Measurements from ENCODE around the gene JAM2.

JAM2 gene

DNA sequence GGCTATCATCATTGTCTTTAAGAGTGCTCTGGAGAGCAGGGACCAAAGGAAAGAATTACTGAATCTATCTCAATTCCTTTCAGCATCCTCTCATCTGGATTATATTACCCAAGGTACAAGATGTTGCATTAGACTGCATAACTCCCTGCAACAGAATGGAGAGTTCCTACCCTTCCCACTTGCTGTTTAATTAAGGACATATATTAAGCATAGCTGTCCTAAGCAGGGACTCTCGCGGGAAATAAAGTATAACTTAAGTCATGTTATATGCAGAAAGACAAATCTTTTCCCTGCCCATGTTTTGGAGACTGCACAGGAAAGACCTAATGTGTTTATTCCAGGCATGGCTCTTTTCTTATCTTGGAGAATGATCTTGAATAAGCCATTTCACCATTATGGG is 6.8 kb upstream of the JAM2 start:
- Histone ChIP-seq H3K27me3 (ENCODE audit: insufficient read depth, low read depth, severe bottlenecking) (no peaks in the 10 kb centered on the region), H3K27ac (no peak overlapping the region), H3K4me3 (ENCODE audit: low read depth, low read length) (no peak overlapping the region), H3K36me3 (no peaks in the 10 kb centered on the region), H3K9me3 (ENCODE audit: severe bottlenecking) (no peaks in the 10 kb centered on the region)
- no peak for DNase-seq
- TF ChIP-seq CTCF (IDR thresholded peaks at IDR 0.05; ENCODE audit: low read depth, low read length): no peak

- Histone ChIP-seq H3K9me3 (ENCODE audit: severe bottlenecking) (no peaks in the 10 kb centered on the region), H3K27ac (no peak overlapping the region), H3K27me3 (ENCODE audit: insufficient read depth, low read depth, severe bottlenecking) (no peaks in the 10 kb centered on the region), H3K4me3 (ENCODE audit: low read depth, low read length) (no peak overlapping the region), H3K36me3 (no peaks in the 10 kb centered on the region)
- DNase-seq: no peak
- no peak for TF ChIP-seq CTCF (IDR thresholded peaks at IDR 0.05; ENCODE audit: low read depth, low read length)
Observed at GRCh38 chr21:25635310-25635709, 3.7 kb upstream of the JAM2 start.

GRCh38 chr21:25636727-25637126 is 2.3 kb upstream of the JAM2 start:
- H3K36me3 ChIP-seq: no peaks in the 10 kb centered on the region

DNA sequence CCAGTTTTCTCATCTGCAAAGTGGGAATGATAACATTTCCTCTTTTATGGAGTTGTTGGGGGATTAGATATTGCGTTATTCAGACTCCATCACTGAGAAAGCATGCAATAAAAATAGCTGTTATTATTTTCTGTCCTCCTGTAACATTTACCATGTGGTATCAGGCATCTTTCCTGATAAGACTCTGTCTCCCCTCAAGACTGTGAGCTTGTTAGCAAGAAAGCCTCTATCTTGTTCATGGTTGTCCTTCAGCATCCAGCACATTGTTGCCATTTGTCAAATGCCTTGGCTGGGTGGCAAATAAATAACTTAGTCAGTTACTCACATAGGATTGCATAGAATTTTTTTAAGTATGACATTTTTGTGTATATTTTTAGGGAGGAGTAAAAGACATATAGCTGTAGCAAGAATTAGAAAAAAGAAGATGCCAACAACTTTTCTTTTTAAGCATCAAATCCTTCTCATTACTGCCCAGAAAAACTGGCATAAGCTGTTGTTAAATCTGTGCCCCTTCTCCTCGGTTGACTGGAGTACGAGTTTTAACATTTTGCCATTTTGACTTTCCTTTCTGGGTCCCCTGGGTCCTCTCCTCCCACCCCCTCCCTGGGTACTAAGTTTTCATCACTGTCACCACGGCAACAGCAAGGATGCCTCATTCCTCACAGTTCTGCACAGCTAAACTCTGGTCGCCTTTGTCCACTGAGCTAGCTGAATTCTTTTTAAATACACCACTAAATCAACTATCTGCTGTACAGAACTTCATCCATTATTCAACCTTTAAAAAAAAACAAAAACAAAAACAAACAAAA is 1.0 kb upstream of the JAM2 start:
- no peak for DNase-seq
- no peaks in the 10 kb centered on the region for H3K27me3 ChIP-seq (ENCODE audit: insufficient read depth, low read depth, severe bottlenecking)
- no peak overlapping the region for H3K27ac ChIP-seq
- no peaks in the 10 kb centered on the region for H3K36me3 ChIP-seq
- TF ChIP-seq CTCF (IDR thresholded peaks at IDR 0.05; ENCODE audit: low read depth, low read length): no peak
- H3K4me3 ChIP-seq (ENCODE audit: low read depth, low read length): no peak overlapping the region
- H3K9me3 ChIP-seq (ENCODE audit: severe bottlenecking): no peaks in the 10 kb centered on the region

More at GRCh38 chr21:25636727-25637126, 2.3 kb upstream of the JAM2 start:
- no peak overlapping the region for H3K4me3 ChIP-seq (ENCODE audit: low read depth, low read length)
- H3K27ac ChIP-seq: no peak overlapping the region
- no peak for DNase-seq
- no peaks in the 10 kb centered on the region for H3K27me3 ChIP-seq (ENCODE audit: insufficient read depth, low read depth, severe bottlenecking)
- no peak for TF ChIP-seq CTCF (IDR thresholded peaks at IDR 0.05; ENCODE audit: low read depth, low read length)
- no peaks in the 10 kb centered on the region for H3K9me3 ChIP-seq (ENCODE audit: severe bottlenecking)

GRCh38 chr21:25639551-25640201 is 618 bp downstream of the JAM2 start:
- H3K27me3 ChIP-seq (ENCODE audit: insufficient read depth, low read depth, severe bottlenecking): no peaks in the 10 kb centered on the region
- H3K36me3 ChIP-seq: peaks cover 11% of the 10 kb centered on the region
- H3K9me3 ChIP-seq (ENCODE audit: severe bottlenecking): no peaks in the 10 kb centered on the region
- H3K4me3 ChIP-seq (ENCODE audit: low read depth, low read length): peak overlapping the region; percentile 84
- TF ChIP-seq CTCF (IDR thresholded peaks at IDR 0.05; ENCODE audit: low read depth, low read length): peak; percentile 71
- peak overlapping the region; percentile 98 for H3K27ac ChIP-seq
- peak; percentile 86 for DNase-seq
